ENCODE data around the gene CPNE5.

DNA sequence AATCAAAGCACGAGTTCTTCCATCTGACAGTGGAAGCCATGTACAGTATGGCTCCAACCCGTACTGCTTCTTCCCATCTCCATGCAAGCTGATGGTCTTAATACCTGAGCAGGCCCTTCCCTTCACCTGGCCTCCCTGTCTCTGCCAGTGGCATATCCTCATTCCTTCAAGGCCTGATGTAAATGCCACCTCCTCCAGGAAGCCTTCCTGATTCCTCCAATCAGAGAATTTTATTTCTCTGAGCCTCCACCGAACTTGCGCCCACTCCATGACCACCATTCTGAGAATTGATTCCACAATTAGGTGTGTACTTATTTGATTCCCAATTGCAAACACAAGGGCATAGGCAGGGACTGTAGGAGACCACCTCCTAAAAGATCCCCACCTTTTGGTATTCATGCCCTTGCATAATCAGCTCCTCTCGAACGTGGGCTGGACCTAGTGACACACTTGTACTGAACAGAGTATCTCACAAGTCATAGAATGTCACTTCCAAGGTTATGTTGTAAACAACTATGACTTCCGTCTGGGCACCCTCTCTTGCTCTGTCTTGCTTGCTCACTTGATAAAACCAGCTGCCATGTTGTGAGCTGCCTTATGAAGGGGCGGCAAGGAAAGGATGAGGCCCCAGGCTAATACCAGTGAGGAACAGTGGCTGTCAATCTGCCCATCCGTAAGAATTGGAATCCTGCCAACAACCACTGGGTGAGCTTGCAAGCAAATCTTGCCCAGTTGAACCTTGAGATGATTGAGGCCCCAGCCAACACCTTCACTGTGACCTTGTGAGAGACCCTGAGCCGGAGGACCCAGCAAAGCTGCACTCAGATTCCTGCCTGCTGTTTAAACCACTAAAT, 38.8 kb downstream of the CPNE5 start:
- TF ChIP-seq CHD4 (IDR thresholded peaks at IDR 0.05; ENCODE audit: insufficient read depth, insufficient replicate concordance, low read depth, low read length, poor library complexity, severe bottlenecking) (no peak), CREB1 (IDR thresholded peaks at IDR 0.05) (no peak), CREB1 (CRISPR knock-in tag; IDR thresholded peaks at IDR 0.05) (no peak)
- TF ChIP-seq, protein P1, sequence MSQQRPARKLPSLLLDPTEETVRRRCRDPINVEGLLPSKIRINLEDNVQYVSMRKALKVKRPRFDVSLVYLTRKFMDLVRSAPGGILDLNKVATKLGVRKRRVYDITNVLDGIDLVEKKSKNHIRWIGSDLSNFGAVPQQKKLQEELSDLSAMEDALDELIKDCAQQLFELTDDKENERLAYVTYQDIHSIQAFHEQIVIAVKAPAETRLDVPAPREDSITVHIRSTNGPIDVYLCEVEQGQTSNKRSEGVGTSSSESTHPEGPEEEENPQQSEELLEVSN (IDR thresholded peaks at IDR 0.05; ENCODE audit: borderline replicate concordance in 1 of 2, extremely low read depth in 1 of 2, insufficient read depth in 1 of 2, insufficient read length in 1 of 2, low read depth in 1 of 2, low read length in 1 of 2, poor library complexity in 1 of 2, severe bottlenecking in 1 of 2) = no peak
